HEK293 (cell line): ENCODE results near the gene GNA12.
A peak's percentile ranks its signal among the peaks of the same experiment; 100 is the strongest.
"Not testable (repeated sequence)": the region's sequence is repeated elsewhere in the genome, so short reads cannot be mapped to it uniquely, and the experiment has no call there.

Source experiments
- CTCF ChIA-PET: fragments of 350-600 bp; formaldehyde crosslinking; extraction: SDS; loops from one replicate; lab custom pipeline; 2021; ENCODE audit warnings: antibody characterized with exemption; lab: Yijun Ruan, JAX
- POLR2A ChIA-PET: fragments of 300-600 bp; formaldehyde crosslinking; extraction: SDS; loops from one replicate; lab custom pipeline; 2020; ENCODE audit warnings: antibody characterized with exemption, inconsistent platforms; lab: Yijun Ruan, JAX
- H3K27ac ChIP-seq: fragments of 200-500 bp; sonication (Bioruptor generic); 2 replicates; pipeline ENCODE4 v1.5.1; 2014; ENCODE audit warnings: low read depth, low read length, control low read depth, inconsistent platforms; ENCODE audit errors: extremely low read depth
- H3K36me3 ChIP-seq, 2 experiments: fragments of 200-500 bp in 1 of 2; sonication (Bioruptor generic) in 1 of 2; 1 replicate in 1 of 2; 2 replicates in 1 of 2; pipeline ENCODE4 v1.5.1; 2014 to 2017; ENCODE audit warnings: inconsistent platforms in 2 of 2, low read length in 2 of 2; ENCODE audit not compliant: control insufficient read depth in 2 of 2, insufficient read depth in 1 of 2
- H3K4me1 ChIP-seq: fragments of 200-500 bp; sonication (Bioruptor generic); 2 replicates; pipeline ENCODE4 v1.5.1; 2014; ENCODE audit warnings: mild to moderate bottlenecking, low read length, inconsistent platforms; ENCODE audit not compliant: control insufficient read depth, insufficient read depth
- H3K4me3 ChIP-seq: 2 replicates; pipeline ENCODE4 v1.5.1; 2011; ENCODE audit warnings: low read depth, mild to moderate bottlenecking, control low read depth, low read length, moderate library complexity
- H3K9me3 ChIP-seq: fragments of 200-500 bp; sonication (Bioruptor generic); 2 replicates; pipeline ENCODE4 v1.5.1; 2014; ENCODE audit warnings: low read depth, low read length, inconsistent platforms; ENCODE audit not compliant: control insufficient read depth, insufficient read depth
- BCL11B ChIP-seq: fragments of 450-650 bp; formaldehyde crosslinking; IDR thresholded peaks from 2 replicates; pipeline ENCODE4 v1.5.1; 2016; ENCODE audit warnings: low read depth, missing biosample characterization, missing genetic modification characterization
- HOXD13 ChIP-seq: sonication (generic); formaldehyde crosslinking; IDR thresholded peaks from 2 replicates; pipeline ENCODE4 v1.8.0; 2022; ENCODE audit warnings: missing genetic modification reagents, borderline replicate concordance
- KLF8 ChIP-seq: fragments of 450-650 bp; formaldehyde crosslinking; IDR thresholded peaks from 2 replicates; pipeline ENCODE4 v1.5.1; 2016; ENCODE audit warnings: missing biosample characterization, missing genetic modification characterization
- KLF9 ChIP-seq: fragments of 450-650 bp; formaldehyde crosslinking; IDR thresholded peaks from 2 replicates; pipeline ENCODE4 v1.5.1; 2016; ENCODE audit warnings: missing biosample characterization, missing genetic modification characterization, low read depth
- MYNN ChIP-seq: fragments of 450-650 bp; formaldehyde crosslinking; IDR thresholded peaks from 2 replicates; pipeline ENCODE4 v1.5.1; 2016; ENCODE audit warnings: missing biosample characterization, missing genetic modification characterization, borderline replicate concordance
- SALL2 ChIP-seq: fragments of 450-650 bp; formaldehyde crosslinking; IDR thresholded peaks from 2 replicates; pipeline ENCODE4 v1.5.0; 2017; ENCODE audit warnings: missing biosample characterization, mild to moderate bottlenecking, missing genetic modification characterization, borderline replicate concordance
- ZFP41 ChIP-seq: fragments of 450-650 bp; formaldehyde crosslinking; IDR thresholded peaks from 2 replicates; pipeline ENCODE4 v1.5.1; 2016; ENCODE audit warnings: missing biosample characterization, missing genetic modification characterization, borderline replicate concordance
- ZNF19 ChIP-seq: fragments of 450-650 bp; formaldehyde crosslinking; IDR thresholded peaks from 2 replicates; pipeline ENCODE4; 2016; ENCODE audit warnings: missing biosample characterization, missing genetic modification characterization, low read depth
- ZNF211 ChIP-seq: fragments of 450-650 bp; formaldehyde crosslinking; IDR thresholded peaks from 2 replicates; pipeline ENCODE4 v1.5.1; 2016; ENCODE audit warnings: low read depth, missing biosample characterization, missing genetic modification characterization
- ZNF280C ChIP-seq: fragments of 450-650 bp; formaldehyde crosslinking; IDR thresholded peaks from 2 replicates; pipeline ENCODE4 v1.5.1; 2016; ENCODE audit warnings: missing biosample characterization, missing genetic modification characterization
- ZNF404 ChIP-seq: fragments of 450-650 bp; formaldehyde crosslinking; IDR thresholded peaks from 2 replicates; pipeline ENCODE4 v1.5.1; 2017; ENCODE audit warnings: missing biosample characterization, missing genetic modification characterization
- ZNF513 ChIP-seq: fragments of 450-650 bp; IDR thresholded peaks from 2 replicates; pipeline ENCODE4 v1.5.1; 2018; ENCODE audit warnings: missing biosample characterization, missing genetic modification characterization
- ZNF529 ChIP-seq: fragments of 450-650 bp; formaldehyde crosslinking; IDR thresholded peaks from 2 replicates; pipeline ENCODE4 v1.5.1; 2017; ENCODE audit warnings: missing genetic modification characterization, missing biosample characterization; ENCODE audit not compliant: insufficient replicate concordance
- ZNF585B ChIP-seq: fragments of 450-650 bp; formaldehyde crosslinking; IDR thresholded peaks from 2 replicates; pipeline ENCODE4 v1.5.1; 2016; ENCODE audit warnings: missing biosample characterization, missing genetic modification characterization
- ZNF639 ChIP-seq: fragments of 450-650 bp; formaldehyde crosslinking; IDR thresholded peaks from 2 replicates; pipeline ENCODE4 v1.5.1; 2016; ENCODE audit warnings: missing biosample characterization, missing genetic modification characterization
- ZNF747 ChIP-seq: fragments of 450-650 bp; formaldehyde crosslinking; IDR thresholded peaks from 2 replicates; pipeline ENCODE4 v1.5.1; 2016; ENCODE audit warnings: missing biosample characterization, missing genetic modification characterization
- ZNF768 ChIP-seq: fragments of 450-650 bp; formaldehyde crosslinking; IDR thresholded peaks from 2 replicates; pipeline ENCODE4 v1.5.1; 2018; ENCODE audit warnings: missing biosample characterization, mild to moderate bottlenecking, missing genetic modification characterization
- TF ChIP-seq, protein P1 (sequence below): fragments of 450-650 bp; formaldehyde crosslinking; IDR thresholded peaks from 2 replicates; pipeline ENCODE4 v1.5.1; 2016; ENCODE audit warnings: missing biosample characterization, missing genetic modification characterization
- TF ChIP-seq, protein P2 (sequence below): fragments of 450-650 bp; formaldehyde crosslinking; IDR thresholded peaks from 2 replicates; pipeline ENCODE4 v1.5.1; 2017; ENCODE audit warnings: missing biosample characterization, missing genetic modification characterization

Gene GNA12

GRCh38 chr7:2693420-2694121, 150.5 kb downstream of the GNA12 start:
- CTCF ChIA-PET = interaction anchor here (1.1 kb wide), 1 partner anchor 16 kb away, joined by 9 read pairs; no protein-coding TSS in a partner anchor
- POLR2A ChIA-PET, H3K27ac ChIP-seq, H3K4me3 ChIP-seq, H3K36me3 ChIP-seq, H3K4me1 ChIP-seq, H3K9me3 ChIP-seq: not testable (repeated sequence)
- TF ChIP-seq HOXD13 (CRISPR knock-in tag) = peak; percentile 58; the same call in 1 of the 2 replicates

- CTCF ChIA-PET = interaction anchor here (1.1 to 6.4 kb wide), 3 partner anchors 12 to 17 kb away, joined by 3 to 39 read pairs (median 9); no protein-coding TSS in a partner anchor
- no peaks in the 10 kb centered on the region for H3K4me1 ChIP-seq
- no peak for TF ChIP-seq ZNF211 (tag by site-specific recombination)
- TF ChIP-seq ZNF513 = no peak
- TF ChIP-seq KLF8 = no peak
- TF ChIP-seq, protein P1, sequence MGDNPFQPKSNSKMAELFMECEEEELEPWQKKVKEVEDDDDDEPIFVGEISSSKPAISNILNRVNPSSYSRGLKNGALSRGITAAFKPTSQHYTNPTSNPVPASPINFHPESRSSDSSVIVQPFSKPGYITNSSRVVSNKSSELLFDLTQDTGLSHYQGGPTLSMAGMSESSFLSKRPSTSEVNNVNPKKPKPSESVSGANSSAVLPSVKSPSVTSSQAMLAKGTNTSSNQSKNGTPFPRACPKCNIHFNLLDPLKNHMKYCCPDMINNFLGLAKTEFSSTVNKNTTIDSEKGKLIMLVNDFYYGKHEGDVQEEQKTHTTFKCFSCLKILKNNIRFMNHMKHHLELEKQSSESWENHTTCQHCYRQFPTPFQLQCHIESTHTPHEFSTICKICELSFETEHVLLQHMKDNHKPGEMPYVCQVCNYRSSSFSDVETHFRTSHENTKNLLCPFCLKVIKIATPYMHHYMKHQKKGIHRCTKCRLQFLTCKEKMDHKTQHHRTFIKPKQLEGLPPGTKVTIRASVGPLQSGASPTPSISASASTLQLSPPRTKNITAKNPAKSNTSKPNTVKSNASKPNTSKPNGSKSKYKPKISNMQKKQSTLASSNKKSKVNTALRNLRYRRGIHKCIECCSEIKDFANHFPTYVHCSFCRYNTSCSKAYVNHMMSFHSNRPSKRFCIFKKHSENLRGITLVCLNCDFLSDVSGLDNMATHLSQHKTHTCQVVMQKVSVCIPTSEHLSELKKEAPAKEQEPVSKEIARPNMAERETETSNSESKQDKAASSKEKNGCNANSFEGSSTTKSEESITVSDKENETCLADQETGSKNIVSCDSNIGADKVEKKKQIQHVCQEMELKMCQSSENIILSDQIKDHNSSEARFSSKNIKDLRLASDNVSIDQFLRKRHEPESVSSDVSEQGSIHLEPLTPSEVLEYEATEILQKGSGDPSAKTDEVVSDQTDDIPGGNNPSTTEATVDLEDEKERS = no peak
- no peak for TF ChIP-seq BCL11B (tag by site-specific recombination)
- no peak for TF ChIP-seq KLF9 (tag by site-specific recombination)
- TF ChIP-seq ZNF280C (tag by site-specific recombination) = no peak
- no peak for TF ChIP-seq SALL2
- no peak for TF ChIP-seq ZNF639
- TF ChIP-seq ZNF404 (tag by site-specific recombination) = no peak
- no peak for TF ChIP-seq ZFP41 (tag by site-specific recombination)
- no peak for TF ChIP-seq MYNN (tag by site-specific recombination)
- no peak for TF ChIP-seq ZNF585B (tag by site-specific recombination)
- no peak for TF ChIP-seq ZNF19
- TF ChIP-seq ZNF747 = no peak
- no peak for TF ChIP-seq ZNF529 (tag by site-specific recombination)
- TF ChIP-seq, protein P2, sequence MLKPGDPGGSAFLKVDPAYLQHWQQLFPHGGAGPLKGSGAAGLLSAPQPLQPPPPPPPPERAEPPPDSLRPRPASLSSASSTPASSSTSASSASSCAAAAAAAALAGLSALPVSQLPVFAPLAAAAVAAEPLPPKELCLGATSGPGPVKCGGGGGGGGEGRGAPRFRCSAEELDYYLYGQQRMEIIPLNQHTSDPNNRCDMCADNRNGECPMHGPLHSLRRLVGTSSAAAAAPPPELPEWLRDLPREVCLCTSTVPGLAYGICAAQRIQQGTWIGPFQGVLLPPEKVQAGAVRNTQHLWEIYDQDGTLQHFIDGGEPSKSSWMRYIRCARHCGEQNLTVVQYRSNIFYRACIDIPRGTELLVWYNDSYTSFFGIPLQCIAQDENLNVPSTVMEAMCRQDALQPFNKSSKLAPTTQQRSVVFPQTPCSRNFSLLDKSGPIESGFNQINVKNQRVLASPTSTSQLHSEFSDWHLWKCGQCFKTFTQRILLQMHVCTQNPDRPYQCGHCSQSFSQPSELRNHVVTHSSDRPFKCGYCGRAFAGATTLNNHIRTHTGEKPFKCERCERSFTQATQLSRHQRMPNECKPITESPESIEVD (tag by site-specific recombination) = no peak
- no peak for TF ChIP-seq ZNF768 (tag by site-specific recombination)
- POLR2A ChIA-PET = no interaction called here
- H3K27ac ChIP-seq = no peak overlapping the region
- H3K36me3 ChIP-seq = no peaks in the 10 kb centered on the region
- H3K4me3 ChIP-seq = no peak overlapping the region
- H3K9me3 ChIP-seq = no peaks in the 10 kb centered on the region
Measured at GRCh38 chr7:2692543-2692942, 151.6 kb downstream of the GNA12 start.
